DMS153 (cell line): ENCODE measurements around the gene MBP.
A peak's percentile ranks its signal among the peaks of the same experiment; 100 is the strongest.

Source experiments
- DNase-seq: peaks from one replicate; lab custom pipeline; 2025; lab: John Stamatoyannopoulos, UW

MBP gene

DNA sequence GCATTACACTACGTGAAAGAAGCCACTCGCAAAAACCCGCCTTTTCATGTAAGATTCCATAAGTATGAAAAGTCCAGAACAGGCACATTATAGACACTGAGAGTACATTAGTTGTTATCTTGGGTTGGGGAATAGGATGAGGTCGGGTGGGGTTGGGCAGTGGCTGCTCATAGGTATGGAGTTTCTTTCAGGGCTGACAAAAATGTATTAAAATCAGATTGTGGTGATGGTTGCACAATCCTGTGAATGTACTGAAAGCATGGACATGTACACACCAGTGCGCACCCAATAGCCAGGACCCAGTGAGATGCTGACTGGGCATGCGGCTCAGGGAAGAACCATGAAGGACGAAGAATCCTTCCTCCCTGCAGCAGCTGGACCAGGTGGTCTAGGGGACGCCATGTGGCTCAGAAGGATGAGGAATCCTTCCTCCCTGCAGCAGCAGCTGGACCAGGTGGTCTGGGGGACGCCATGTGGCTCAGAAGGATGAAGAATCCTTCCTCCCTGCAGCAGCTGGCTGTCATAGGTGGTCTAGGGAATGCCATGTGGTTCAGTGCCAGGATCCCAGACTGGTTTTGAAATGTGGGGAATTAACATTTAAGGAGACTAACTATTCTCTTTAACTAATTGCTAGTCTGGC lies 50.1 kb downstream of the MBP start:
- DNase-seq, result no peak

DNA sequence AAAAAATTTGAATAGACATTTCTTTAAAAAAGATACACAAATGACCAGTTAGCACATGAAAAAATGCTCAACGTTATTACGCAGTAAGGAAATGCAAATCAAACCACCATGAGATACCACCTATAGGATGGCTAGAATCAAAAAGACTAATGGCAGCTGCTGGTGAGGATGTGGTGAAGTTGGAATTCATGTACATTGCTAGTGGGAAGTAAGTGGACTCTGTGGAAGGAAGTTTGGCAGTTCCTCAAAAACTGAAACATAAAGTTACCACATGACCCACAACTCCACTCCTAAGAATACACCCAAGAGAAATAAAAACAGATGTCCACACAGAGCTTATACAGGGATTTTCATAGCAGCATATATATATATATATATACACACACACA lies 51.2 kb downstream of the MBP start:
- no peak for DNase-seq

DNA sequence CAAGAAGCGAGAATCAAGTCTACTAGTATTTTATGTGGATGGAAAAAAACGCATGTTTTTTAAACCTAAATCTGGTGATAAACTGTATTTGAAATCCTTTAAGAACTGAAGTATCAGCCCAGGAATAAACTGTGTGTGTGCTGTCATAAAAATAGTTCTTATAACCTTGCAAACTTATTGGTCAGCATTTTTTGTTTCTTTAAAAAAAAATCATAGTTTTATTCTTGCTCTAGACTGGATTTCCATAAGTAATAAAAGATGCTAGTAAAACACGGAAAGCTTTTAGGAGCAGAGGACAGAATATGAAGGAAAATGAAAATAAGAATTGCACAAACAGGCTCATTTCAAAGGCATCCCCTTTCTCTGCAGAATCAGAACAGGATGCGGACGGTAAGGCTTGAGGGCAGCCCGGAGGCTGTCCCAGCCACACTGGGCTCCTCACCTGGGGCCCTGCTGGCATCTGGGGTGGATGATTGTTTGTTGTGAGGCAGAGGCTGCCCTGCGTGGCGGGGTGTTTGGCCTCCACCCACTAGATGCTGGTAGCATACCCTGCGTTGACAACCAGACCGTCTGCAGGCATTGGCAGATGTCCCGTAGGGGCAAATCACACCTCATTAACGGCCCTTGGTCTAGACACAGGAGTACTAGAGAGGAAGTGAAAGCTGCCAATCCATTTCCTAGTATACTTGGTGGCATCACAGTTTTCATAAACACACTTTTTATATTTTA lies 52.5 kb downstream of the MBP start:
- DNase-seq, result no peak

DNA sequence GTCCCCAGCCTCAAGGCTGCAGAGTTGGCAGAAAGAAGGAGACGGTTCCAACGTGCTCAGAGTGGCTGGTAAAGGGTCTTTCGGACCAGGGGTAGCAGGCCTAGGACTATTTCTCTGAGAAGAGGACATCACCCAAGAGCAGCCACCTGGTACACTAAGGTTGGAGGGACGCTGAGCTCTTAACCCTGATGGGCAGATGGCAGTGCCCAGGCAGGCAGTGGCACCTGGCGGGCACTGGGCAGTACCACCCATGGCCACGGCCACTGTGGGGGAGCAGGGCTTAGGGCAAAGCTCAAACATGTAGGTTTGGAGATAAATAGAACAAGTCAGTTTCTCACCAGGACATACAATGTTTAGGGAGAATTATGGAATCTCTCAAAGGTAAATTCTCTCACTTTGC lies 53.5 kb downstream of the MBP start:
- no peak for DNase-seq

DNA sequence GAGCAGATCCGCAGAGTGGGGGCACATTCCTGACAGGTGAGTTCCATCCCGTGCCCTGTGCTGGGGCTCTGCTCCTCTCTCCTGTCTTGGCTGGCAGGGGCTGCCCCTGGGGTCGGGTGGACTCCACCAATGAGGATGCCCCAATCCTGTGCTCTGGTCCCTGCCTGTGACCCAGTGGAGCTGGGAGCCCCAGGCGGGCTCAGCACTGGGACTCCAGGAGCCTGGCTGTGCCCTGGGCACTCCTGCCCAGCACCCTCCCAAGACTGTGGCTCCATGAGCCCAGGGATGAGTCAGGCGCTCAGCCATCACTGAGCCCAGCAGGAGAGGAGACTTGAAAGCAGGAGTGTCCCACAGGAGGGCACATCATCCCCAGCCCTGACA lies 53.9 kb downstream of the MBP start:
- DNase-seq, result no peak

DNA sequence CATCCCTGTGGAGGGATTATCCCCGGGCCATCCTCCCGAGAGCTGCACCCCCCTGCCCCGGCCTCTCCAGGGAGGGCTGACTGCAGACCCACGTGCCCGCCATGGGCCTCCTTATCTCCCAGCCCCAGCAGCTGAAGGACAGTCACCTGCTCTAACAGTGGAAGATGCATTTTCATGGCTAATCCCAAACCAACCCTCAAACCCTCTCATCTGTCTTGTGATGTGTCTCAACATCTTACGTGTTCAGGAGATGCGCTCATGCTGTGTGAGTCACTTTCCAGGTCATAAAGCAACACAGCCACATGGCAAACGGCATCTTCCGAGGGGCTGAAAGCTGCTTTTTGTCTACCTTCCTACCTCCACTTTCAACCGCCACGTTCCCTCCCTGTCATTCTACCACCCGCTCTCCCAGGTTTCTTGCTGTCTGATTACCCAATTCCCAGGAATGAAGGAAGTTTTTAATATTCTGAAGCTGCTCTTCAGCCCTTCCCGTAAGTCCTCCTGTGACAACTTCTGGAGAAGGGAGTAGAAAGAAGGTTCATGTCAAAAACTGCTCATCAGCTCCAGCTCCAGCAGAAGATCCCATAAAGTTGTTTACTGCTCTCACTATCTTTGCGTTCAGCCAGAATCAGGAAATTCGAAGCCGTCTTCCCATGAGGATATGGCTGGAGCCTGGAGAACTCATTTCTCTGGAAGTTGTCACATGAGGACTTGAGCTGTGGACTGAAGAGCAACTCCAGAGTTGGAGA lies 54.5 kb downstream of the MBP start:
- no peak for DNase-seq

DNA sequence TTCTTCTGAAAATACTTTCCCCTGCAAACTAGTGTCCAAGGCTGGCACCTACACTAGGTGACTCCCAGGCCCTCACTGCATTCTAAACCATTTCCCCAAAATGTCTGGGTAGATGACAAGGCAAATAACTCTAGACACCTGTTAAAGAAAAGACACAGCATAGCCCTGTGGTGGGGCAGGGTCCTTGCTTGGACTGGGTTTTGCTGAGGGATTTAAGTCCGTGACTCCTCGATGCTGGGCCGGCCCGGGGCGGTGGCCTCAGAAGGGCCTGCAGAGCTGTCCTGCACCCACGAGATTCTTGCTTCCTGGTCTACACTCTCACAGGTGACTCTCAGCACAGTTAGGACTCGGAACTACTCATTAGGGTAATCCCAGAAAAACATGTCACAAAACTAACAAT lies 55.2 kb downstream of the MBP start:
- DNase-seq, result no peak

DNA sequence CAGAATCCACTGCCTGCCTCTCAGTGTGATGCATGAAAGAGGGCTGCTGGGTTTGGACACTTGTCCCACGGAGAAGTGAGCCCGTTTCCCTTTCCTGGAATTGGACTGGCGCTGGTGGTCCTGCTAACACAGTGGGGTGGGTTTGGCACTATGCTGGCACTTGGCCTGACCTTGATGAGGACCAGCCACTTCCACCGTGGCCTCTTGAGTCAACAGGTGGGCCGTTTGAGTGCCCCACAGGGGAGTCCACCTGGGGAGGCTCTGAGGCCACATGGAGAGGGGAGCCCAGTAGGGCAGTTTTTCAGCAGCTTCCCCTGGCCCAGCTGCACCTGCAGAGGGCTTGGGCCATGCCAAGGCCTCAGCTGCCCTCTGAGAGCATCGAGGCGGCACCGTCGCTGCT lies 56.5 kb downstream of the MBP start:
- DNase-seq, result no peak

DNA sequence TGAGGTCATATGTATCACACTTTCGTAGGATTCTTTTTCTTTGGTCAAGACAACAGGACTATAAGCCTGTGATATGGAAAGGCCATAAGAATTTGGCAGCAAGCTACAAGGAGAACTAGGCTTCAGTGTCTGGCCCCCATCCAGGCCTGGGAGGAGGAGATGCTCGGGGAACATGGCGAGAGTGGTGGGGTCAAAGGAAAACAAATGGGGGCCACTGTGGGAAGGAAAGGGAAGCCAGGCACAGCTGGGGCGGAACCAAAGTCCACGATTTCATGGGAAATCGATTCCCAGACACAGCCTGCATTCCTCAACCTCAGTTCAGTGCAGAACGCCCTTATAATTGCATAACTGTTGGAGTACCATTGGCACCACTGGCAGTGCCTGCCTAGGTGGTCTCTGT lies 58.2 kb downstream of the MBP start:
- DNase-seq, result no peak

DNA sequence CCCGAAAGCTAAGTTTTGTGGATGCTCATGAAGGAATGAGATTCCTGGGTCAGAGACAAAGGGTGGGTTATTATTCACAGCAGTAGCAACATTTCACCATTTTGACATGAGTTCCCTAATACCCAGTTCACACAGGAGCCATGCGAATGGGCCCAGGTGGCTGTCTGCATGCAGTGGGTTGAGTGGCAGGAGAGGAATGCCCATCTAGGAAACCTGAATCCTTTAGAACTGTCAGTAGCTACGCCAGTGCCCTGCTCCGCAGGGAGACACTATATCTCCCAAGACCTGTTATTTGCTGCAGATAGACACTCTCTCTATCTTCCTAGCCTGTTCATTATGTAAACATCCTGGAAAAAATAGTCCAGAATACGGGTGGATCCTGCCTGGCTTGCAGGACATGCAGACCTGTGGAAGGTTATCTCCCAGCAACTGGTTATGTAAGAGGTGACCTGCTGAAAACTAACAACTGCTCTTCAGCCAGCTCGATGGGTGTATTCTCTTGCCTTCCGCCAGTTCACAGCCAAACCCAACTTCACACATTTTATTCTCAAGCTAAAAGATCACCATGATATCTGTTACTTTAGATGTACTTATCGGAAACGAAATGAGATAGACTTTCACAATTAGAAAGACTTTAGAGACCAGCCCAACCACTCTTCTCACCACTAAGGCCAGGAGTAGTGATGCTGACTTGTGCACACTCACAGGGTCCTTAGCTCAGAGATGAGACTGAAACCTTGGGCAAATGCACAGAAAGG lies 59.1 kb downstream of the MBP start:
- no peak for DNase-seq

DNA sequence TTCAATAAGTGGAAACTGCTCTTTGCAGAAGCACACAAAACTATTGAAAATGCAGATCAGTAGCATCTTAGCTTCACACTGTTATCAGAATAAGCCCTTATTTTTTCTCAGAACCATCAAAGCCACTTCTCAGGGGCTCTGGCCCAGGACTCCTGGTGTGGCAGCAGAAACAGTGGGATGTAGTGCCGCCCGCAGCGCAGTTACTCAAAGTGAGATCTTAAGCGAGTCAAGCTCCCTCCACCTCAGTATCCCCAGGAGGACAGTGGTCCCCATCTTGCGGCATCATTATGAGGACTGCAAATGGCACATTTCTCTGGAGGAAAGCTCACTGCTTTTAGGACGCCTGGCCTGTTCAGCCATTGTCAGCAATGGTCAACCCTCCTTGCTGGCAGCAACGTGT lies 60.0 kb downstream of the MBP start:
- no peak for DNase-seq

DNA sequence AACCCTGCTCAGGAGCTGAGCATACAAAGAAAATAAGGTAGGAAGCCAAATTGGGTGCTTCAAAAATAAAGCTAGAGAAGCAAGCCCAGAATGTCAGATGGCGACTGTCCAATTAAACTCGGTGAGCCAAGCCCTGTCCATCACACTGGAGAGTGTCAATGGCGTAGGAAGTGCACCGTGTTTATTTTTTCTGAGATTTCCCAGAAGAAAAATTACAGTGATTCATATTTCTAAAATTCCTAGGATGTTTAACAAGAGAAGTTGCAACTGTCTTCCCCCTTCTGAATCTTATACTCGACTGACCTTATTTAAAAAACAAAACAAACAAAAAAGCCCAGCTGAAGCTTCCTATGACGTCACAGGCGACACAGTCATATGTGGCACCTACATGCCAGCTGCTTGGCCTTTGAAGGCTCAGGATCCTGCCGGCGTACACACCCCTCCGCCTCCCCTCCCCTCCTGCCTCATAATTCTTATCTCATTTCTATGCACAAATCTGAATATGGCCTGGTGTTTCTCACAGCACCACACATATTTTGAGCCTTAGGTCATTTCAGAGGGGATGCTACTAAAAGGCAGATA lies 60.8 kb downstream of the MBP start:
- peak; percentile 47 for DNase-seq

DNA sequence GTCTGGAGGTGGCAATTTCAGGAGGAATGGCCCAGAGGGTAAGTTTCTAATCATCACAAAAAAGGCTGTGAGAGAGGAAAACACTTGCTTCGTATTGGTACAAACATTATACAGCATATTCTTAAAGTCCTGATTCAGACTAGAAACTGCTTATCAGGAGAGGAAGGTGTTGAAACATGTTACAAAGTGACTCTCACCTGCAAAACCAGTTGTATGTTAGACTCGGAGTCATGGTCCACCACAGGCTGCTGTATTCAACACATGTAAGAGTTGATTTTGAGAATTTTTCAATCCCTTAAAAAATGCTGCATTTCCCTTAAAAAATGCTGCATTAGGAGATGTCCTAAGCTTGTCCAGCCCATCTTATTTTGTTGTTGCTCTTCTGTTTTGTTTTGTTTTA lies 61.5 kb downstream of the MBP start:
- no peak for DNase-seq

DNA sequence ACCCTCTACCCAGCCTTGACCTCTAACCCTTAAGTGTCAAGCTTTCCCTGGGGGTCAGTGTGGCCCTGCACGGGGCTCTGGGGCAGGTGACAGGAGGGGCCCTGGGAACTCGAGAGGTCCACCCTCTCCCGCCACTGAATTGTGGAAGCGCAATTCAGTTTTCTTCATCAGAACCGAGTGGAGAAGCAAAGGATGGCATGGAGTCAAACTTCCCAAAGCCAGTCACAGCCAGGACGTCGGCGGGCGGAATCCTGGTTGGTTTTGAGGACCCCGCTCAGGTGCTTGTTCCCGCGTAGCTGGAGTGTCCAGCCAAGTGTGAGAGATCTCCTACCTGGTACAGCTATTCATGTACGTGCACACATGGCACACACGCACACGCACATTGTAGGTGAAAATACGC lies 62.0 kb downstream of the MBP start:
- DNase-seq, result no peak

DNA sequence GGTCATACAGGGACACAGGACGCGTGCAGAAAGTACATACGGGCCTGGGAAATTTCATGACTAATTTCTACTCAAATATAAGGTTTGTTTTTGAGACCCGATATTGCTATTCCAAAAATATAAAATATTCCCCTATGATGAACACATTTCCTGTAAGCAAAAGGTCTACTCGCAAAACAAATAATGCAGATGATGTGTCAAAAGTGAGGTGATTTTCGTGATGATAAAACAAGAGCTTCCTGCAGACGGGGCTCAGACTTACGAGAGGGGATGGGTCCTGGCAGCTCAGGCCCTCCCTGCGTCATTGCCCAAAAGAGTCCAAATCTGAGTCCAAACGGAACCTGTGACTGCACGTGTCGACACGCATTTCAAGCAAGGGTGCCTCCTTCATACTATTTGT lies 62.7 kb downstream of the MBP start:
- DNase-seq, result no peak

DNA sequence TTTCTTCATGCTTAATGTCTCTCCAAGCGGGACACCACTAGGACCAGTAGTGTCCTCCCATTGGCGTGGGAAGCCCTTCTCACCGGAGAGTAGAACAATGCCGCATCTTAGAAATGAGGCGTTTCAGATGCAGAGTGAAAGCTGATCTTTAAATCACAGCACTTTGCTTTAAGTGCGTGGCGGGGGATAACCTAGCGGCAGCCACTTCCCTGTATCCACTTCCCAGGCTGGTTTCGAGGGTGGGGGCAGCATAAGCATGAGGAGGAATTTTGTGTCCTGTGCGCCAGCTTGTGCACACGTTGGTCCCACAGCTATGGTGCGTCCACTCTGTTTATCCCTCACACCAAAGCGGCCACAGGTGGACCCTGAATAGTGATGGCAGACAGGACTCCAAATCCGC lies 63.1 kb downstream of the MBP start:
- DNase-seq, result no peak

DNA sequence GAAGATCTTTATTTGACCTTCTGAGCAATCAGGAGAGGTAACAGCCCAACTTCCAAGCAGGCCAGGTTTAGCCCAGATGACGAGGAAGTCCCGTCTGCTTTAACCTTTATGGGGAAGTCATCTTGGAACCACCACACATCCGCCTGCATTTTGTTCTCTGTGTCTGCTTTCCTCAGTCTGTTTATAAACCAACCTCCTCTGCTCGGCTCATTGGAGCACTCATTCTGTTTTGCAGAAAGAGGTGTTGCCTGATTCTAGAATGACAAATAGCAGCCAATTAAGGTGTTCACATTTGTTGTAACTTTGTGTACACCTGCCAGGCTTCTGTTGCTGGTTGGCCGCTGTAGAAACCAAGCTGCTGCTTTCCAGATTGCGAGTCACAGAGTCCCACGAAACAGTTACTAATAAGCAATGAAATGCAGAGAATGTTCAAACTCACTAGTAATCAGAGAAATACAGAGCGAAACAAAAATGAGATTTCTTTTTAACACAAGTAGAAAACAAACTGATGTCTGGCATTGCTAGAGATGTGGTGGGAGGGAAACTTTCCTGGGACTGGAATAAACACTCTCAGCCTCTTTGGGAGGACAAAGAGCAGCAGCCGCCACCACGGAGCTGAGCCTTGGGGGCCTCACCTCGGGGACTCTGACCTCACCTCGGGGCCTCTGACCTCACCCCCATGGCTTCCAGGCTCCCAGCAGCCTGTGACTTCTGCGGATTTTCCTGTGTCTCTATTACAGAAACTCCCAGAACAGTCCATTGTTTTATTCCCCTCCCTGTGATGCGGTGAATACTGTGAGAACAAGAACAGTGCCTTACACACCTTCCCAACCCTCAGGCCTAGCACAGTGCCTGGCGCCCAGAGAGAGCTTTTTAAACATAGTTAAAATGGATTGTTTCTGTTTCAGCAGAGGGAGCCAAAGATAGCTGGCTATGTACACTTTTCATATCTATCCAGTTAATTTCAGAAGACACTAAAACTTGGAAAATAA lies 64.0 kb downstream of the MBP start:
- DNase-seq, result no peak

DNA sequence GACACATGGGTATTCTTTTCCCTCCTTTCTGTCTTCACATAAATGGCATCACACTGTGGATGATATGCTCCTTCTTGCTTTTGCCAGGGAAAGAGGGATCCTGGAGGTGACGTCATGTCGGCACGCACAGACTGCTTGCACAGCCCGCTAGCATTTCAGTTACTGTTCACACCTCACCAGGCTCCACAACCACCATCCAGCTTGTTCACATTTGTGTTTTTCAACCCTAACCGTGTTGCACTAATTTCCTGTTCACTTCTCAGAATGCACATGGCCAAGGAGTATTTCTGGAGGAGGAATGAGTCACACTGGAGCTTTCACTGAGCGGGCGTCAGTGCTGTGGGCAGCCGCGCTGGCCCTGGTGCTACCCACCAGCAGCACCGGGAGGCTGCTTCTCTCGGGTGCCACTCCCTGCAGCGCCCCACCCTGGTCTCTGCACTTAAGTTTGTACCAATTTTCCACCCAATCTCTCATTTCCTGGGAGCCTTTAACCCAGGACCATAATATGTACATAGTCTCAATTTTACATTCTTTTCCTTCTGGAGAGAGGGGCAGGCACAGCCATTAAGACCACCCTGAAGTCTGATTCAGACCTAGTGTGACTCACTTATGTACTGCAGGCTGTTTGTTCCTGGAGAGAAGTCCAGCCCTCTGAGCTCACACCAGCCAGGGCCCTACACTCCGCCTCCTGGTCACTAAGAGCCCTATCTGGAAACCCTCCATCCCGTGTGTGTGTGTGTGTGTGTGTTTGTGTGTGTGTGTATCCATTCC lies 65.1 kb downstream of the MBP start:
- DNase-seq, result no peak

DNA sequence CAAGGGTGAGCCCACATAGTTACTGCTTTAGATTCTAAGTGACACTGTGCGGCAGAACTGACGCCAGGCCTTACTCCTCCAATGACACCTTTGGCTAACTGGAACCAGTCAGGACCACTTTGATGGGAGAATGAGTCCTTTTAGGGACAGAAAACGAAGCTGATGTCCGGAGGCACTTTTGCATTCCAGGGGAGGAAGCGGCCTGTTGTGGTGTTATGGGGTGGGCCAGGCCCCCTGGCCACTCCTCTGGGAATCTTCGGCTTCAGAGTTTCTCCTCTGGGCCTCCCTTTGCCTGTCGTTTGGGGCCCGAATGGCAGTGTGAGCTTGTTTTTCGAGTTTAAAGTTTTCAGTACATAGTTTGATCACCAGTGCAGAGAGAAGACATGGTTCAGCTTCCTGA lies 65.9 kb downstream of the MBP start:
- no peak for DNase-seq

DNA sequence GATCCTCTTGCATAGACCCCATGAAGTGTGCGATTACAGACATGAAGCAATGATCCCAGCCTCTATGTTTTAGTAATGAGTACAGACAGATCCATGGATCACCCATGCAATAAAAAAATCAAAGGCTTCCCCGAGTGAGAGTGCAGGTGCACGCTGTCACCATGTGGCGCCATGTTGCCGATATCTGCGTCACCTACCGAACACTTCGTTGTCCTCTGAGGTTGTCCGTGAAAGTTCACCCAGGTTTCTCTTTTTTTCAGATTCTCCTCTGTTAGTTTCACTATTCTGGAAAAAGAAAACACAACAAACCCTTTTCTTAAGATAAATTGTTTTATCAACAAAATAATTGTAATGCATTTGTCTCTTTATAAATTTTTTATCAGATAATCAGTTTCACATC lies 66.5 kb downstream of the MBP start:
- no peak for DNase-seq
